Stomach (tissue), 9 donors: Measurements from ENCODE around the gene AP2A1. TPM values are rescaled to one million over a fixed set of nuclear protein-coding genes. Genes with fewer than 3 reads are reported as not detected.

Experiments
- DNase-seq, 2 donors: peaks; one replicate each; pipeline versions ENCODE4 v3.0.0 to v3.0.0-alpha.2; 2013 to 2019
- H3K27ac ChIP-seq, 5 donors: fragments of 200-600 bp in 4 of 5; sonication (generic) in 4 of 5; one replicate each; pipeline ENCODE4 v1.5.1; 2013 to 2019; ENCODE audit warnings: mild to moderate bottlenecking in 1 of 5, moderate library complexity in 1 of 5
- H3K27me3 ChIP-seq, 3 donors: fragments of 200-600 bp; sonication (generic); one replicate each; pipeline ENCODE4 v1.5.1; 2017 to 2019; ENCODE audit warnings: mixed run types in 1 of 3
- H3K36me3 ChIP-seq, 4 donors: fragments of 200-600 bp; sonication (generic); 1 replicate in 3 of 4; 2 replicates in 1 of 4; pipeline ENCODE4 v1.5.1; 2016 to 2019
- H3K4me1 ChIP-seq, 4 donors: fragments of 200-600 bp; sonication (generic); one replicate each; pipeline ENCODE4 v1.5.1; 2016 to 2019
- H3K4me3 ChIP-seq, 4 donors: fragments of 200-600 bp; sonication (generic) in 3 of 4; one replicate each; pipeline ENCODE4 v1.5.1; 2016 to 2019; ENCODE audit warnings: mild to moderate bottlenecking in 1 of 4
- H3K9me3 ChIP-seq, 4 donors: fragments of 200-600 bp; sonication (generic); one replicate each; pipeline ENCODE4 v1.5.1; 2016 to 2019
- CTCF ChIP-seq, 7 experiments: fragments of 450-650 bp in 4 of 7; fragments of 200-600 bp in 3 of 7; sonication (generic) in 3 of 7; IDR thresholded peaks; one replicate each; pipeline ENCODE4 v1.5.1; 2016 to 2019; ENCODE audit warnings: antibody characterized with exemption in 7 of 7, control low read depth in 2 of 7, mild to moderate bottlenecking in 1 of 7
- EP300 ChIP-seq: sonication (generic); formaldehyde crosslinking; IDR thresholded peaks from one replicate; pipeline ENCODE4 v1.6.1; 2017; ENCODE audit warnings: antibody characterized with exemption
- POLR2A ChIP-seq, 4 donors: fragments of 450-650 bp; IDR thresholded peaks; one replicate each; pipeline ENCODE4 v1.6.1; 2016; ENCODE audit warnings: antibody characterized with exemption in 4 of 4, control low read depth in 2 of 4, mild to moderate bottlenecking in 1 of 4, moderate library complexity in 1 of 4
- POLR2AphosphoS5 ChIP-seq, 3 donors: sonication (generic); formaldehyde crosslinking; IDR thresholded peaks; one replicate each; pipeline ENCODE4 v1.6.1; 2016; ENCODE audit warnings: antibody characterized with exemption in 3 of 3
- WGBS, 5 donors: extraction: QIAGEN DNeasy Blood & Tissue Kit in 3 of 5; methylation state at CpG; one replicate each; pipeline versions ENCODE4 v1.1.5 to v1.1.7; 2013 to 2018; 5-methylcytosine and 5-hydroxymethylcytosine counted together
- intact Hi-C: fragments of 100-400 bp; cut with DNase I; formaldehyde crosslinking; loops from one replicate; pipeline ENCODE4 v1.15.1; 2023; ENCODE audit warnings: low total_unique reads
- polyA plus RNA-seq, 3 donors: library from polyadenylated mRNA; stranded (reverse); fragments of 200-250 nt; gene quantifications; one replicate each; pipeline ENCODE4 v1.2.3, GENCODE V29; 2013
- total RNA-seq, 5 donors: library from RNA; depleted of rRNA; stranded (reverse); fragments of >200 nt; gene quantifications; one replicate each; pipeline versions ENCODE4 v1.1.0 to v1.2.3, GENCODE V29; 2014 to 2016
- donor health status: healthy with polysubstance abuse.
- donor health status: Bipolar disorder and iron deficiency.
- donor health status: healthy.

The AP2A1 gene
- total and polyA plus RNA-seq, 8 donors = 19.8 to 177 (median 29.2) TPM

GRCh38 chr19:49761249-49761624 is 5.6 kb upstream of the AP2A1 start:
- intact Hi-C loops = no loop called here
- Histone ChIP-seq H3K4me1 (peaks cover 0 to 9% (median 8%) of the 10 kb centered on the region in 4 donors), H3K4me3 (no peak overlapping the region), H3K27ac (peak overlapping the region in 1 of 5 donors; percentile 5), H3K9me3 (peaks cover 0 to 1% (median 1%) of the 10 kb centered on the region in 4 donors), H3K27me3 (peaks cover 0 to 16% (median 0%) of the 10 kb centered on the region in 3 donors), H3K36me3 (no peaks in the 10 kb centered on the region)
- WGBS, 5 donors = 67 to 89% (median 87%) methylated on average over 1 of the region's 1 CpG
- no peak for DNase-seq
- TF ChIP-seq POLR2A (IDR thresholded peaks at IDR 0.05) (no peak), CTCF (IDR thresholded peaks at IDR 0.05) (no peak), POLR2AphosphoS5 (IDR thresholded peaks at IDR 0.05) (no peak), EP300 (no peak)

GRCh38 chr19:49761625-49762311 is 5.0 kb upstream of the AP2A1 start:
- intact Hi-C loops = no loop called here
- TF ChIP-seq POLR2A (IDR thresholded peaks at IDR 0.05) = no peak
- 61 to 73% (median 68%) methylated on average over 15 to 16 of the region's 16 CpGs for WGBS, 5 donors
- no peaks in the 10 kb centered on the region for H3K36me3 ChIP-seq
- H3K4me1 ChIP-seq = peaks cover 0 to 9% (median 8%) of the 10 kb centered on the region in 4 donors
- H3K4me3 ChIP-seq = no peak overlapping the region
- H3K27me3 ChIP-seq = peaks cover 0 to 16% (median 0%) of the 10 kb centered on the region in 3 donors
- H3K9me3 ChIP-seq = no peaks in the 10 kb centered on the region
- H3K27ac ChIP-seq = peak overlapping the region in 1 of 5 donors; percentile 5
- DNase-seq = peak in 1 of 2 donors; percentile 66

- intact Hi-C loops = no loop called here
- Histone ChIP-seq H3K9me3 (no peaks in the 10 kb centered on the region), H3K27me3 (peaks cover 0 to 13% (median 0%) of the 10 kb centered on the region in 3 donors), H3K4me3 (no peak within 1 kb of the TSS), H3K4me1 (peaks cover 11 to 20% (median 17%) of the 10 kb centered on the region in 4 donors), H3K27ac (no peak within 1 kb of the TSS), H3K36me3 (no peaks in the 10 kb centered on the region)
- DNase-seq = no peak
- TF ChIP-seq CTCF (IDR thresholded peaks at IDR 0.05) (no peak), EP300 (no peak), POLR2AphosphoS5 (IDR thresholded peaks at IDR 0.05) (no peak), POLR2A (IDR thresholded peaks at IDR 0.05) (no peak)
- WGBS, 5 donors = 70 to 81% (median 78%) methylated on average over 6 of the region's 6 CpGs
Measured at GRCh38 chr19:49763230-49763629, 3.6 kb upstream of the AP2A1 start, which contains the start of gene TSKS. TSKS (minus strand) TSS chr19:49763306; CDS start chr19:49763247, 59 bp downstream.

- Histone ChIP-seq H3K36me3 (no peaks in the 10 kb centered on the region), H3K4me3 (no peak overlapping the region), H3K9me3 (no peaks in the 10 kb centered on the region), H3K4me1 (peaks cover 19 to 31% (median 25%) of the 10 kb centered on the region in 4 donors), H3K27me3 (peaks cover 0 to 1% (median 0%) of the 10 kb centered on the region in 3 donors), H3K27ac (peak overlapping the region in 2 of 5 donors; percentile 51 to 95)
- 56 to 73% (median 68%) methylated on average over 8 of the region's 8 CpGs for WGBS, 5 donors
- TF ChIP-seq CTCF (IDR thresholded peaks at IDR 0.05) (no peak), POLR2A (IDR thresholded peaks at IDR 0.05) (no peak), POLR2AphosphoS5 (IDR thresholded peaks at IDR 0.05) (no peak), EP300 (no peak)
- DNase-seq = no peak
- intact Hi-C loops = no loop called here
Measured at GRCh38 chr19:49764341-49764740, 2.5 kb upstream of the AP2A1 start.
